SK-N-SH treated with all-trans-retinoic acid at 6 μM for 48 hours (cell line): ENCODE results near the gene SLC6A3.

Experiments used
- ARNTL ChIP-seq: fragments of 450-650 bp; formaldehyde crosslinking; IDR thresholded peaks from 2 replicates; pipeline ENCODE4 v1.5.0; 2020; ENCODE audit warnings: low read depth, mild to moderate bottlenecking, moderate library complexity, borderline replicate concordance
- CSDC2 ChIP-seq: fragments of 250-450 bp; sonication (Bioruptor Pico); IDR thresholded peaks from 2 replicates; pipeline ENCODE4 v1.5.0; 2020; ENCODE audit warnings: mild to moderate bottlenecking, moderate library complexity
- ESRRG ChIP-seq: fragments of 250-450 bp; sonication (Bioruptor Pico); IDR thresholded peaks from 2 replicates; pipeline ENCODE4 v1.6.1; 2021; ENCODE audit warnings: mild to moderate bottlenecking
- GLIS3 ChIP-seq: fragments of 250-450 bp; sonication (Bioruptor Pico); IDR thresholded peaks from 2 replicates; pipeline ENCODE4 v1.5.0; 2020; ENCODE audit warnings: mild to moderate bottlenecking, moderate library complexity
- PPARA ChIP-seq: fragments of 250-450 bp; sonication (Bioruptor Pico); IDR thresholded peaks from 2 replicates; pipeline ENCODE4 v1.5.0; 2020; ENCODE audit warnings: mild to moderate bottlenecking, borderline replicate concordance
- TCF4 ChIP-seq: fragments of 250-450 bp; sonication (Bioruptor Pico); IDR thresholded peaks from 2 replicates; pipeline ENCODE4 v1.8.0; 2021; ENCODE audit warnings: mild to moderate bottlenecking, moderate library complexity, borderline replicate concordance
- TOX ChIP-seq: fragments of 250-450 bp; sonication (Bioruptor Pico); IDR thresholded peaks from 2 replicates; pipeline ENCODE4 v1.8.0; 2021; ENCODE audit warnings: mild to moderate bottlenecking, moderate library complexity, borderline replicate concordance
- ZC3H10 ChIP-seq: fragments of 250-450 bp; sonication (Bioruptor Pico); IDR thresholded peaks from 2 replicates; pipeline ENCODE4 v1.5.1; 2021; ENCODE audit warnings: mild to moderate bottlenecking, moderate library complexity
- ZFP3 ChIP-seq: fragments of 250-450 bp; sonication (Bioruptor Pico); IDR thresholded peaks from 2 replicates; pipeline ENCODE4 v1.5.0; 2020; ENCODE audit warnings: mild to moderate bottlenecking, moderate library complexity
- TF ChIP-seq, protein P1 (sequence below): fragments of 250-450 bp; sonication (Bioruptor Pico); IDR thresholded peaks from 2 replicates; pipeline ENCODE4 v1.8.0; 2020; ENCODE audit warnings: mild to moderate bottlenecking, moderate library complexity, borderline replicate concordance
- TF ChIP-seq, protein P2 (sequence below): fragments of 250-450 bp; sonication (Bioruptor Pico); IDR thresholded peaks from 2 replicates; pipeline ENCODE4 v1.8.0; 2021; ENCODE audit warnings: low read depth, mild to moderate bottlenecking, moderate library complexity, borderline replicate concordance
- TF ChIP-seq, protein P3 (sequence below): fragments of 250-450 bp; sonication (Bioruptor Pico); IDR thresholded peaks from 2 replicates; pipeline ENCODE4 v1.5.1; 2020; ENCODE audit warnings: low read depth, mild to moderate bottlenecking, moderate library complexity

DNA sequence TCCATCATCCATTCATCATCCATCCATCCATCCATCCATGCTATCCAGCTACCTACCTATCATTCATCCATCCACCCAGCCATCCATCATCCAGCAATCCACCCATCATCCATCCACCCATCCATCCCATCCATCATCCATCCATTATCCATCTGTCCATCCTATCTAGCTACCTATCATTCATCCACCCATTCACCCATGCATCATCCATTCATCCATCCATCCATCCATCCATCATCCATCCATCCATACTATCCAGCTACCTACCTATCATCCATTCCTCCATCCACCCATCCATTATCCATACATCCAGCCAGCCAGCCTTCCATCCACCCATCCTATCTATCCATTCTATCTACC, 26.3 kb downstream of the SLC6A3 start:
- no peak for TF ChIP-seq ZFP3 (CRISPR knock-in tag)
- TF ChIP-seq TCF4 (CRISPR knock-in tag): no peak
- TF ChIP-seq CSDC2 (CRISPR knock-in tag): no peak
- TF ChIP-seq ESRRG (CRISPR knock-in tag): no peak
- TF ChIP-seq, protein P1, sequence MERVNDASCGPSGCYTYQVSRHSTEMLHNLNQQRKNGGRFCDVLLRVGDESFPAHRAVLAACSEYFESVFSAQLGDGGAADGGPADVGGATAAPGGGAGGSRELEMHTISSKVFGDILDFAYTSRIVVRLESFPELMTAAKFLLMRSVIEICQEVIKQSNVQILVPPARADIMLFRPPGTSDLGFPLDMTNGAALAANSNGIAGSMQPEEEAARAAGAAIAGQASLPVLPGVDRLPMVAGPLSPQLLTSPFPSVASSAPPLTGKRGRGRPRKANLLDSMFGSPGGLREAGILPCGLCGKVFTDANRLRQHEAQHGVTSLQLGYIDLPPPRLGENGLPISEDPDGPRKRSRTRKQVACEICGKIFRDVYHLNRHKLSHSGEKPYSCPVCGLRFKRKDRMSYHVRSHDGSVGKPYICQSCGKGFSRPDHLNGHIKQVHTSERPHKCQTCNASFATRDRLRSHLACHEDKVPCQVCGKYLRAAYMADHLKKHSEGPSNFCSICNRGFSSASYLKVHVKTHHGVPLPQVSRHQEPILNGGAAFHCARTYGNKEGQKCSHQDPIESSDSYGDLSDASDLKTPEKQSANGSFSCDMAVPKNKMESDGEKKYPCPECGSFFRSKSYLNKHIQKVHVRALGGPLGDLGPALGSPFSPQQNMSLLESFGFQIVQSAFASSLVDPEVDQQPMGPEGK (CRISPR knock-in tag): no peak
- TF ChIP-seq ARNTL (CRISPR knock-in tag): no peak
- TF ChIP-seq, protein P2, sequence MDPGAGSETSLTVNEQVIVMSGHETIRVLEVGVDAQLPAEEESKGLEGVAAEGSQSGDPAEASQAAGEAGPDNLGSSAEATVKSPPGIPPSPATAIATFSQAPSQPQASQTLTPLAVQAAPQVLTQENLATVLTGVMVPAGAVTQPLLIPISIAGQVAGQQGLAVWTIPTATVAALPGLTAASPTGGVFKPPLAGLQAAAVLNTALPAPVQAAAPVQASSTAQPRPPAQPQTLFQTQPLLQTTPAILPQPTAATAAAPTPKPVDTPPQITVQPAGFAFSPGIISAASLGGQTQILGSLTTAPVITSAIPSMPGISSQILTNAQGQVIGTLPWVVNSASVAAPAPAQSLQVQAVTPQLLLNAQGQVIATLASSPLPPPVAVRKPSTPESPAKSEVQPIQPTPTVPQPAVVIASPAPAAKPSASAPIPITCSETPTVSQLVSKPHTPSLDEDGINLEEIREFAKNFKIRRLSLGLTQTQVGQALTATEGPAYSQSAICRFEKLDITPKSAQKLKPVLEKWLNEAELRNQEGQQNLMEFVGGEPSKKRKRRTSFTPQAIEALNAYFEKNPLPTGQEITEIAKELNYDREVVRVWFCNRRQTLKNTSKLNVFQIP (CRISPR knock-in tag): no peak
- TF ChIP-seq, protein P3, sequence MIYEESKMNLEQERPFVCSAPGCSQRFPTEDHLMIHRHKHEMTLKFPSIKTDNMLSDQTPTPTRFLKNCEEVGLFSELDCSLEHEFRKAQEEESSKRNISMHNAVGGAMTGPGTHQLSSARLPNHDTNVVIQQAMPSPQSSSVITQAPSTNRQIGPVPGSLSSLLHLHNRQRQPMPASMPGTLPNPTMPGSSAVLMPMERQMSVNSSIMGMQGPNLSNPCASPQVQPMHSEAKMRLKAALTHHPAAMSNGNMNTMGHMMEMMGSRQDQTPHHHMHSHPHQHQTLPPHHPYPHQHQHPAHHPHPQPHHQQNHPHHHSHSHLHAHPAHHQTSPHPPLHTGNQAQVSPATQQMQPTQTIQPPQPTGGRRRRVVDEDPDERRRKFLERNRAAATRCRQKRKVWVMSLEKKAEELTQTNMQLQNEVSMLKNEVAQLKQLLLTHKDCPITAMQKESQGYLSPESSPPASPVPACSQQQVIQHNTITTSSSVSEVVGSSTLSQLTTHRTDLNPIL (CRISPR knock-in tag): no peak
- no peak for TF ChIP-seq ZC3H10 (CRISPR knock-in tag)
- TF ChIP-seq PPARA (CRISPR knock-in tag): no peak
- no peak for TF ChIP-seq GLIS3
- TF ChIP-seq TOX: no peak
